BE2C (cell line): Measurements from ENCODE around the gene KRTAP15-1.

Experiments used
- DNase-seq: peaks from one replicate; pipeline ENCODE4 v3.0.0-alpha.2; 2020
- H3K27me3 ChIP-seq: fragments of 250-450 bp; sonication (Bioruptor Pico); 2 replicates; pipeline ENCODE4 v1.5.1; 2020; ENCODE audit warnings: mild to moderate bottlenecking
- H3K36me3 ChIP-seq: fragments of 250-450 bp; sonication (Bioruptor Pico); 2 replicates; pipeline ENCODE4 v1.5.1; 2020; ENCODE audit warnings: mild to moderate bottlenecking
- H3K4me1 ChIP-seq: fragments of 250-450 bp; sonication (Bioruptor Pico); 2 replicates; pipeline ENCODE4 v1.5.1; 2020
- H3K4me3 ChIP-seq: 2 replicates; pipeline ENCODE4 v1.5.1; 2011; ENCODE audit warnings: low read depth, low read length
- H3K9me3 ChIP-seq: fragments of 250-450 bp; sonication (Bioruptor Pico); 2 replicates; pipeline ENCODE4 v1.5.1; 2020
- CTCF ChIP-seq: IDR thresholded peaks from 2 replicates; pipeline ENCODE4 v1.5.1; 2012; ENCODE audit warnings: mild to moderate bottlenecking, low read depth, low read length

The KRTAP15-1 gene

GRCh38 chr21:30447056-30447455 lies 7.0 kb downstream of the KRTAP15-1 start:
- no peaks in the 10 kb centered on the region for H3K9me3 ChIP-seq
- no peak overlapping the region for H3K4me3 ChIP-seq
- DNase-seq = no peak
- TF ChIP-seq CTCF = no peak
- no peaks in the 10 kb centered on the region for H3K36me3 ChIP-seq
- H3K27me3 ChIP-seq = no peaks in the 10 kb centered on the region
- no peaks in the 10 kb centered on the region for H3K4me1 ChIP-seq

GRCh38 chr21:30448514-30448913 lies 8.4 kb downstream of the KRTAP15-1 start:
- H3K9me3 ChIP-seq = no peaks in the 10 kb centered on the region
- TF ChIP-seq CTCF = no peak
- no peaks in the 10 kb centered on the region for H3K27me3 ChIP-seq
- no peaks in the 10 kb centered on the region for H3K36me3 ChIP-seq
- no peak for DNase-seq
- H3K4me1 ChIP-seq = no peaks in the 10 kb centered on the region
- H3K4me3 ChIP-seq = no peak overlapping the region

- TF ChIP-seq CTCF = peak; percentile 58
- no peak for DNase-seq
- no peaks in the 10 kb centered on the region for H3K9me3 ChIP-seq
- H3K4me1 ChIP-seq = no peaks in the 10 kb centered on the region
- no peaks in the 10 kb centered on the region for H3K36me3 ChIP-seq
- H3K27me3 ChIP-seq = no peaks in the 10 kb centered on the region
- H3K4me3 ChIP-seq = no peak overlapping the region
These were observed 23.6 kb downstream of the KRTAP15-1 start for GRCh38 chr21:30463713-30464112.

GRCh38 chr21:30468900-30469714 lies 29.0 kb downstream of the KRTAP15-1 start:
- TF ChIP-seq CTCF = no peak
- no peaks in the 10 kb centered on the region for H3K27me3 ChIP-seq
- H3K4me1 ChIP-seq = no peaks in the 10 kb centered on the region
- no peaks in the 10 kb centered on the region for H3K9me3 ChIP-seq
- no peak overlapping the region for H3K4me3 ChIP-seq
- DNase-seq = no peak
- H3K36me3 ChIP-seq = no peaks in the 10 kb centered on the region

- Histone ChIP-seq H3K36me3 (no peaks in the 10 kb centered on the region), H3K27me3 (no peaks in the 10 kb centered on the region), H3K9me3 (no peaks in the 10 kb centered on the region), H3K4me1 (no peaks in the 10 kb centered on the region), H3K4me3 (no peak overlapping the region)
- no peak for DNase-seq
- no peak for TF ChIP-seq CTCF
These were observed 37.9 kb downstream of the KRTAP15-1 start for GRCh38 chr21:30478004-30478403.

GRCh38 chr21:30479259-30479658 lies 39.2 kb downstream of the KRTAP15-1 start:
- no peaks in the 10 kb centered on the region for H3K27me3 ChIP-seq
- H3K36me3 ChIP-seq = no peaks in the 10 kb centered on the region
- TF ChIP-seq CTCF = no peak
- no peaks in the 10 kb centered on the region for H3K9me3 ChIP-seq
- DNase-seq = no peak
- no peak overlapping the region for H3K4me3 ChIP-seq
- no peaks in the 10 kb centered on the region for H3K4me1 ChIP-seq
